H1 (cell line): ENCODE data around the gene EME2. TPM values are rescaled to one million over a fixed set of nuclear protein-coding genes. Genes with fewer than 3 reads are reported as not detected.

Experiments used
- CTCF ChIA-PET: fragments of 300-600 bp; sonication (Branson Sonifier 250); formaldehyde crosslinking; loops from one replicate; lab custom pipeline; 2021; ENCODE audit not compliant: partially characterized antibody; lab: Charles Lee
- POLR2A ChIA-PET: fragments of 300-600 bp; sonication (Branson Sonifier 250); formaldehyde crosslinking; loops from one replicate; lab custom pipeline; 2021; ENCODE audit warnings: inconsistent platforms; ENCODE audit not compliant: partially characterized antibody; lab: Charles Lee
- DNase-seq, 2 experiments: peaks; one replicate each; pipeline versions ENCODE4 v3.0.0 to v3.0.0-alpha.2; 2010 to 2022; ENCODE audit warnings: low spot score in 2 of 2, low read depth in 1 of 2, mixed read lengths in 1 of 2
- FAIRE-seq: peaks from 2 replicates; lab custom pipeline; 2011; peaks lifted over from hg19 to GRCh38; lab: Jason Lieb, UNC
- H2AFZ ChIP-seq: 2 replicates; pipeline ENCODE4 v1.8.1; 2012; ENCODE audit warnings: low read length, inconsistent platforms
- H2AK5ac ChIP-seq: 2 replicates; pipeline ENCODE4 v1.6.1; 2013; ENCODE audit warnings: low read depth, low read length
- H2BK120ac ChIP-seq: replicated peaks from 2 replicates; pipeline ENCODE3; 2013; ENCODE audit warnings: low read depth, low read length, inconsistent platforms
- H2BK12ac ChIP-seq: 2 replicates; pipeline ENCODE4 v1.6.1; 2013; ENCODE audit warnings: low read depth, low read length
- H2BK15ac ChIP-seq: 2 replicates; pipeline ENCODE4 v1.6.1; 2013; ENCODE audit warnings: low read length
- H2BK20ac ChIP-seq: 2 replicates; pipeline ENCODE4 v1.6.1; 2013; ENCODE audit warnings: low read length
- H2BK5ac ChIP-seq: 2 replicates; pipeline ENCODE4 v1.6.1; 2013; ENCODE audit warnings: low read depth, low read length
- H3K14ac ChIP-seq: 2 replicates; pipeline ENCODE4 v1.6.1; 2013; ENCODE audit warnings: inconsistent platforms; ENCODE audit not compliant: insufficient read length
- H3K18ac ChIP-seq: 2 replicates; pipeline ENCODE4 v1.6.1; 2013; ENCODE audit warnings: low read length; ENCODE audit errors: extremely low read depth
- H3K23ac ChIP-seq: 2 replicates; pipeline ENCODE4 v1.6.1; 2013; ENCODE audit warnings: inconsistent platforms; ENCODE audit not compliant: insufficient read length
- H3K23me2 ChIP-seq: 2 replicates; pipeline ENCODE4 v1.6.1; 2013; ENCODE audit warnings: low read depth, low read length
- H3K27ac ChIP-seq: 2 replicates; pipeline ENCODE4 v1.6.1; 2011; ENCODE audit warnings: low read depth, low read length, inconsistent platforms
- H3K27me3 ChIP-seq, 4 experiments: replicated peaks in 1 of 4; 1 replicate in 1 of 4; 2 replicates in 3 of 4; pipeline versions ENCODE4 v1.6.1 to v1.8.1; 2011 to 2013; ENCODE audit warnings: low read length in 3 of 4, mild to moderate bottlenecking in 3 of 4, inconsistent platforms in 2 of 4, mixed read lengths in 2 of 4, moderate library complexity in 1 of 4; ENCODE audit not compliant: control insufficient read depth in 3 of 4, insufficient read depth in 3 of 4; ENCODE audit errors: extremely low read depth in 1 of 4
- H3K36me3 ChIP-seq, 4 experiments: 2 replicates each; pipeline versions ENCODE4 v1.6.1 to v1.8.1; 2011 to 2013; ENCODE audit warnings: mild to moderate bottlenecking in 4 of 4, low read length in 3 of 4, moderate library complexity in 2 of 4, control low read depth in 1 of 4, inconsistent platforms in 1 of 4; ENCODE audit not compliant: insufficient read depth in 4 of 4, control insufficient read depth in 2 of 4
- H3K4ac ChIP-seq: replicated peaks from 2 replicates; pipeline ENCODE3; 2013; ENCODE audit warnings: low read length, low read depth, mixed read lengths, inconsistent platforms; ENCODE audit not compliant: insufficient read length
- H3K4me1 ChIP-seq, 4 experiments: replicated peaks in 1 of 4; 1 replicate in 1 of 4; 2 replicates in 3 of 4; pipeline versions ENCODE4 v1.6.1 to v1.8.1; 2011 to 2013; ENCODE audit warnings: low read length in 3 of 4, inconsistent platforms in 2 of 4, mixed read lengths in 1 of 4; ENCODE audit not compliant: insufficient read depth in 4 of 4, control insufficient read depth in 3 of 4
- H3K4me2 ChIP-seq, 2 experiments: 2 replicates each; pipeline versions ENCODE4 v1.6.1 to v1.8.1; 2011 to 2013; ENCODE audit warnings: low read depth in 2 of 2, low read length in 2 of 2, control low read depth in 1 of 2, inconsistent platforms in 1 of 2, mild to moderate bottlenecking in 1 of 2; ENCODE audit not compliant: insufficient read depth in 1 of 2
- H3K4me3 ChIP-seq, 4 experiments: fragments of 200-600, 300-600 bp in 1 of 4; sonication (generic), shearing (Covaris generic), sonication (Bioruptor Twin) in 1 of 4; 2 replicates each; pipeline versions ENCODE4 v1.5.1 to v1.8.1; 2011 to 2016; ENCODE audit warnings: low read length in 4 of 4, low read depth in 3 of 4, control low read depth in 2 of 4, inconsistent platforms in 2 of 4, mild to moderate bottlenecking in 2 of 4, mixed read lengths in 1 of 4, moderate library complexity in 1 of 4; ENCODE audit not compliant: insufficient read depth in 2 of 4; ENCODE audit errors: extremely low read depth in 1 of 4
- H3K56ac ChIP-seq: replicated peaks from 2 replicates; pipeline ENCODE3; 2013; ENCODE audit warnings: low read depth, mild to moderate bottlenecking, mixed read lengths, low read length, inconsistent platforms; ENCODE audit not compliant: insufficient read length
- H3K79me1 ChIP-seq: 2 replicates; pipeline ENCODE4 v1.6.1; 2013; ENCODE audit warnings: low read depth, low read length, control low read depth
- H3K79me2 ChIP-seq, 2 experiments: 2 replicates each; pipeline versions ENCODE4 v1.6.1 to v1.8.1; 2012 to 2013; ENCODE audit warnings: low read length in 2 of 2, mild to moderate bottlenecking in 2 of 2, inconsistent platforms in 1 of 2; ENCODE audit not compliant: insufficient read depth in 2 of 2, control insufficient read depth in 1 of 2
- H3K9ac ChIP-seq, 4 experiments: replicated peaks in 1 of 4; 1 replicate in 1 of 4; 2 replicates in 3 of 4; pipeline versions ENCODE4 v1.6.1 to v1.8.1; 2011 to 2013; ENCODE audit warnings: low read depth in 3 of 4, low read length in 3 of 4, control low read depth in 2 of 4, mild to moderate bottlenecking in 2 of 4, moderate library complexity in 2 of 4, inconsistent platforms in 1 of 4; ENCODE audit errors: extremely low read depth in 1 of 4
- H3K9me3 ChIP-seq, 2 experiments: 2 replicates each; pipeline versions ENCODE4 v1.6.1 to v1.8.1; 2012 to 2013; ENCODE audit warnings: mild to moderate bottlenecking in 2 of 2, moderate library complexity in 2 of 2, control low read depth in 1 of 2, inconsistent platforms in 1 of 2, low read depth in 1 of 2, low read length in 1 of 2, mixed read lengths in 1 of 2; ENCODE audit not compliant: insufficient read depth in 2 of 2
- H4K20me1 ChIP-seq, 2 experiments: replicated peaks in 1 of 2; 2 replicates each; pipeline versions ENCODE3 to v1.8.1; 2011 to 2013; ENCODE audit warnings: inconsistent platforms in 2 of 2, low read length in 2 of 2, mild to moderate bottlenecking in 1 of 2; ENCODE audit not compliant: insufficient read depth in 2 of 2, control insufficient read depth in 1 of 2
- H4K5ac ChIP-seq: 2 replicates; pipeline ENCODE4 v1.6.1; 2013; ENCODE audit warnings: low read length, low read depth, mixed read lengths, inconsistent platforms; ENCODE audit not compliant: insufficient read length
- H4K8ac ChIP-seq: 2 replicates; pipeline ENCODE4 v1.8.0; 2013; ENCODE audit warnings: mild to moderate bottlenecking, moderate library complexity, low read length, inconsistent platforms; ENCODE audit not compliant: insufficient read depth; ENCODE audit errors: extremely low read depth
- H4K91ac ChIP-seq: replicated peaks from 2 replicates; pipeline ENCODE3; 2013; ENCODE audit warnings: low read length, mixed read lengths, inconsistent platforms; ENCODE audit not compliant: insufficient read length
- ATF3 ChIP-seq: IDR thresholded peaks from 2 replicates; pipeline ENCODE4 v1.6.1; 2011; ENCODE audit warnings: low read depth, mild to moderate bottlenecking, low read length; ENCODE audit not compliant: insufficient read depth
- BACH1 ChIP-seq: IDR thresholded peaks from 2 replicates; pipeline ENCODE4 v1.6.1; 2012; ENCODE audit warnings: low read length, improper control_type of control experiment
- BCL11A ChIP-seq, 2 experiments: IDR thresholded peaks; one replicate each; pipeline ENCODE4 v1.6.1; 2011; ENCODE audit warnings: low read depth in 2 of 2, low read length in 2 of 2, mild to moderate bottlenecking in 2 of 2
- CREB1 ChIP-seq: IDR thresholded peaks from 2 replicates; pipeline ENCODE4 v1.6.1; 2012; ENCODE audit warnings: inconsistent platforms
- EGR1 ChIP-seq: IDR thresholded peaks from 2 replicates; pipeline ENCODE4 v1.6.1; 2011; ENCODE audit warnings: low read depth, low read length, borderline replicate concordance
- GABPA ChIP-seq: IDR thresholded peaks from 2 replicates; pipeline ENCODE4 v1.6.1; 2011; ENCODE audit warnings: mild to moderate bottlenecking, low read length, moderate library complexity, borderline replicate concordance; ENCODE audit not compliant: insufficient read depth
- SAP30 ChIP-seq: fragments of 300-600 bp; sonication (generic); IDR thresholded peaks from 2 replicates; pipeline ENCODE4 v1.7.1; 2012; ENCODE audit warnings: low read length, moderate library complexity, mild to moderate bottlenecking, inconsistent platforms; ENCODE audit not compliant: insufficient read depth, insufficient replicate concordance
- SIN3A ChIP-seq, 2 experiments: IDR thresholded peaks in 1 of 2; conservative IDR thresholded peaks in 1 of 2; 2 replicates each; pipeline ENCODE4 v1.6.1; 2011 to 2012; ENCODE audit warnings: low read length in 2 of 2, improper control_type of control experiment in 1 of 2, low read depth in 1 of 2, mild to moderate bottlenecking in 1 of 2
- SIX5 ChIP-seq: IDR thresholded peaks from 2 replicates; pipeline ENCODE4 v1.6.1; 2011; ENCODE audit warnings: mild to moderate bottlenecking, low read depth, low read length
- TAF1 ChIP-seq: IDR thresholded peaks from 2 replicates; pipeline ENCODE4 v1.6.1; 2011; ENCODE audit warnings: mild to moderate bottlenecking, low read depth, low read length
- TAF7 ChIP-seq: optimal IDR thresholded peaks from 2 replicates; pipeline ENCODE3; 2011; ENCODE audit warnings: low read depth, mild to moderate bottlenecking, inconsistent platforms, low read length, moderate library complexity, borderline replicate concordance
- USF2 ChIP-seq: IDR thresholded peaks from 2 replicates; pipeline ENCODE4 v1.6.1; 2011; ENCODE audit warnings: low read length, improper control_type of control experiment
- WGBS, 2 experiments: shearing (Covaris generic) in 1 of 2; methylation state at CpG; one replicate each; pipeline versions ENCODE4 v1.1.6 to v1.1.7; 2013 to 2015; ENCODE audit warnings: low lambda C conversion rate in 2 of 2, mixed read lengths in 2 of 2, inconsistent platforms in 1 of 2, low coverage in 1 of 2, missing lambda C conversion rate in 1 of 2; ENCODE audit not compliant: insufficient replicate concordance in 2 of 2, insufficient coverage in 1 of 2, insufficient read length in 1 of 2; ENCODE audit errors: extremely low coverage in 1 of 2, missing lambda C conversion rate in 1 of 2; 5-methylcytosine and 5-hydroxymethylcytosine counted together
- polyA plus RNA-seq, 7 experiments: library from polyadenylated mRNA; depleted of rRNA in 3 of 7; stranded (reverse) in 5 of 7; unstranded in 2 of 7; fragments of >200 nt in 5 of 7; fragments of 200-250 nt in 2 of 7; gene quantifications; 1 replicate in 5 of 7; 2 replicates in 1 of 7; 4 replicates in 1 of 7; pipeline versions ENCODE4 v1.2.1 to v1.2.3, GENCODE V29; 2011 to 2013; ENCODE audit warnings: missing spikeins in 2 of 7, mixed read lengths in 2 of 7
- total RNA-seq: library from RNA; stranded (reverse); fragmentation: NEBNext Ultra II Directional; extraction: Animal tissue kit (Norgen Biotek cat#: 25700); gene quantifications from 2 replicates; pipeline ENCODE4 v1.2.1, GENCODE V29; 2021

The EME2 gene
- total and polyA plus RNA-seq, 2 of the 8 experiments (the other 6 are each of a cell fraction or from before 2014, with no cell fraction given), result 13.1 to 19.7 TPM

- Histone ChIP-seq H2BK15ac (no peak overlapping the region), H3K4me2 (no peak overlapping the region), H4K20me1 (no peaks in the 10 kb centered on the region), H4K5ac (no peak overlapping the region), H2BK12ac (no peak overlapping the region), H3K56ac (no peak overlapping the region), H2AFZ (no peak overlapping the region), H3K9ac (no peak overlapping the region), H2BK120ac (no peak overlapping the region), H3K27ac (no peak overlapping the region), H3K14ac (no peak overlapping the region), H2AK5ac (no peak overlapping the region), H2BK20ac (no peak overlapping the region), H2BK5ac (no peak overlapping the region; the same call in 1 of the 2 replicates), H4K91ac (no peak overlapping the region), H3K4ac (no peak overlapping the region), H3K23me2 (no peaks in the 10 kb centered on the region), H3K79me2 (no peaks in the 10 kb centered on the region), H3K23ac (no peak overlapping the region), H3K79me1 (no peaks in the 10 kb centered on the region), H3K36me3 (peaks cover 0 to 19% (median 2%) of the 10 kb centered on the region in 4 experiments; a peak in 5 of 8 replicates), H3K4me1 (no peaks in the 10 kb centered on the region), H4K8ac (no peak overlapping the region), H3K27me3 (no peaks in the 10 kb centered on the region), H3K9me3 (peaks cover 45 to 48% of the 10 kb centered on the region in 2 experiments), H3K18ac (no peak overlapping the region), H3K4me3 (no peak overlapping the region)
- no peak for DNase-seq
- no peak for FAIRE-seq
- 95% methylated on average over 22 of the region's 22 CpGs; no CpG with 5 or more reads in 1 of the 2 experiments for WGBS, 2 experiments
- POLR2A ChIA-PET, result interaction anchor here (1.5 to 2.2 kb wide), 3 partner anchors 8 to 10 kb away, joined by 4 to 7 read pairs (median 4); no protein-coding TSS in a partner anchor
- CTCF ChIA-PET, result no interaction called here
- TF ChIP-seq SIN3A (conservative IDR thresholded peaks at IDR 0.05 in 1 of 2, IDR thresholded peaks at IDR 0.05 in 1 of 2; ENCODE audit: low read depth in 1 of 2, low read length in 2 of 2) (no peak), SAP30 (no peak), TAF1 (no peak), CREB1 (no peak), SIX5 (no peak), EGR1 (no peak), TAF7 (no peak), USF2 (no peak), BCL11A (IDR thresholded peaks at IDR 0.05; ENCODE audit: low read depth in 2 of 2, low read length in 2 of 2) (no peak), BACH1 (no peak), GABPA (no peak), ATF3 (no peak)
Measured at GRCh38 chr16:1734123-1734522, 38.5 kb upstream of the EME2 start.
